GM18907 (cell line): ENCODE results near the gene ZNF789.
"Not testable (repeated sequence)": the region's sequence is repeated elsewhere in the genome, so short reads cannot be mapped to it uniquely, and the experiment has no call there.

ENCODE experiments used
- ATAC-seq: cut with Tn5 transposase; IDR thresholded peaks from one replicate; pipeline ENCODE4 v1.9.1; 2021; ENCODE audit warnings: mild to moderate bottlenecking, moderate library complexity; ENCODE audit not compliant: unreplicated experiment

Gene ZNF789

GRCh38 chr7:99501236-99501635 lies 28.5 kb downstream of the ZNF789 start:
- not testable (repeated sequence) for ATAC-seq

DNA sequence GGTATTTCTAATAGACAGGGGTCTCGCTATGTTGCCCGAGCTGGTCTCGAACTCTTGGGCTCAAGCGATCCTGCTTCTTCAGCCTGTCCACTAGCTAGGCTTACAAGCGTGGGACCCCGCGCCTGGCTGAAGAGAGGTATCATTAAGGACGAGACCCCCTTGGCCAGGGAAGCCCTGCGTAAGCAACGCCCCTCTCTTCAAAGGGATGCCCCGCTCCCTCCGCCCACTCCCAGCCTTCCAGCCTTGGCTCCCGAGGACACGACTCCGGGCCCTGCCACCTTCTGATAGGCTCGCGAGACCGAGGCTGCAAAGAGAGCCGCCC lies 31.6 kb downstream of the ZNF789 start:
- ATAC-seq = no peak

DNA sequence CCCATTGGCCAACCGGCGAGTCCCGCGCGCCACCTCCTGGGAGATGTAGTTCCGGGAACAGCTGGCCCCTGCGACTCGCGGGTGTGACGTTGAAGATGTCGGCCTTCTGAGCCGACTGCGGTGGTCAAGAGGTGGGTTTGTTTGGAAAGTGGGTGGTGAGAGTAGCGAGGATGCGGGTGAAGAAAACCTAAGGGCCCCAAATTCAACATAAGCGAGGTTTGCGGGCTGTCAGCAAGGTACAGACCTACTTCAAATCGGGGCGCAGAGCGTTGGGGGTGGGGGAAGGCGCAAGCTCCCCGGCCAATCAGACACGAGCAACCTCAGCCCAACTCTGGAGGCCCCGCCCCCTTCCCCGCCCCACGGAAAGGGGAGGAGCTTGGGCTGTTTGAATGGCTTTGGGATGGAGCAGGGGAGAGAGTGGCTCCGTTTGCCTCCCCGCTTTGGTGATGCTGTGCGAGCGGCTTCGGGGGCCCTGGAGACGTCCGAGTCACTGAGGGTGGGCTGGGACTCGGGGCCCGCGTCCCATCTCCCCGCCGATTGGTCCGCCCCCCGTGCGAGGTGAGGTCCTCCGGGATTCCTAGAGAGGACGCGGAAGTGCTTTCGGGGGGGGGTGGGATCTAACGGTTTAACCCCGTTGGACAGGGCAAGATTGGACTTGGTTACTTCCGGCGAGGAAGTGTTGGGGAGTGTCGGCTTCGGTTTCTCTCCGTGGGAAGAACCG lies 32.1 kb downstream of the ZNF789 start, which contains the start of gene ZKSCAN5:
Gene ZKSCAN5 (plus strand): TSS at position 60 of the 721 bp plus-strand sequence. CDS start 1,383 bp downstream, outside the sequence.
- ATAC-seq = peak; percentile 84

- no peak for ATAC-seq
These were observed 32.6 kb downstream of the ZNF789 start for GRCh38 chr7:99505324-99505662.

DNA sequence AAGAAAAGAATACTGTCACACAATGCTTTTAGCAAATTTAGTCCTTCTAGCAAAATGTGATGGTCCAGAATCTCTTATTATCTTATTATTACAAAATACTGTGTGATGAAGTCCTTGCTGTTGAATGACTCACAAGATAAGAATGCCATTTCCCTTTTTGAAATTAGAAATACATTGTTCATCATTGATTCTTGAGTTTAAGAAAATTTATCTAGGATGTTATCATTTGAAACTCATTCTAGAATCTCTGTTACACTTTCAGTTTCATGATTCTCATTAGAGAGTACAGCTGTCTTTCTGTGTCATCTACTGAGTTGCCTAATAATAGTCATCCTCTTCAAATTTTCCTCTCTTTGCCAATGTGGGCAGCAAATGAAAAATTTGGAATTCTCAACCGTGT lies 41.4 kb downstream of the ZNF789 start:
- no peak for ATAC-seq

GRCh38 chr7:99521399-99521798 lies 48.7 kb downstream of the ZNF789 start:
- ATAC-seq = no peak

DNA sequence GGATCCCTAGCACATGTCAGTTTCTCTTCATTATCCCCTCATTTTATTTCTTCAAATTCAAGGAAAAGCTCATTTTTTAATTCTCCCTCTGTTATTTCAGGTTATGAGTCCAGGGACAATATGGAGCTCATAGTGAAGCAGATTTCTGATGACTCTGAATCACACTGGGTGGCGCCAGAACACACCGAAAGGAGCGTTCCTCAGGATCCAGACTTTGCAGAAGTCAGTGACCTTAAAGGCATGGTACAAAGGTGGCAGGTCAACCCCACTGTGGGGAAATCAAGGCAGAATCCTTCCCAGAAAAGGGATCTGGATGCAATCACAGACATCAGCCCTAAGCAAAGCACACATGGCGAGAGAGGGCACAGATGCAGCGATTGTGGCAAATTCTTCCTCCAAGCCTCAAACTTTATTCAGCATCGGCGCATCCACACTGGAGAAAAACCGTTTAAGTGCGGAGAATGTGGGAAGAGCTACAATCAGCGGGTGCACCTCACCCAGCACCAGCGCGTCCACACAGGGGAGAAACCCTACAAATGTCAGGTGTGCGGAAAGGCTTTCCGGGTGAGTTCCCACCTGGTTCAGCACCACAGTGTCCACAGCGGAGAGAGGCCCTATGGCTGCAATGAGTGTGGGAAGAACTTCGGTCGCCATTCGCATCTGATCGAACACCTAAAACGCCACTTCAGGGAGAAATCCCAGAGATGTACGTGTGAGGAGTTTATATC lies 53.2 kb downstream of the ZNF789 start:
- ATAC-seq = no peak

DNA sequence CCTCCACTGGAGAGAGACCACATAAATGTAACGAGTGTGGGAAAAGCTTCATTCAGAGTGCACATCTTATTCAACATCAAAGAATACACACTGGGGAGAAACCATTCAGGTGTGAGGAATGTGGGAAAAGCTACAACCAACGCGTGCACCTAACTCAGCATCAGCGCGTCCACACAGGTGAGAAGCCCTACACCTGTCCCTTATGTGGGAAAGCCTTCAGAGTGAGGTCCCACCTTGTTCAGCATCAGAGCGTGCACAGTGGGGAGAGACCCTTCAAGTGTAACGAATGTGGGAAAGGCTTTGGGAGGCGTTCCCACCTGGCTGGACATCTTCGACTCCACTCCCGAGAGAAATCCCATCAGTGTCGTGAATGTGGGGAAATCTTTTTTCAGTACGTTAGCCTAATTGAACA lies 58.7 kb downstream of the ZNF789 start:
- no peak for ATAC-seq

DNA sequence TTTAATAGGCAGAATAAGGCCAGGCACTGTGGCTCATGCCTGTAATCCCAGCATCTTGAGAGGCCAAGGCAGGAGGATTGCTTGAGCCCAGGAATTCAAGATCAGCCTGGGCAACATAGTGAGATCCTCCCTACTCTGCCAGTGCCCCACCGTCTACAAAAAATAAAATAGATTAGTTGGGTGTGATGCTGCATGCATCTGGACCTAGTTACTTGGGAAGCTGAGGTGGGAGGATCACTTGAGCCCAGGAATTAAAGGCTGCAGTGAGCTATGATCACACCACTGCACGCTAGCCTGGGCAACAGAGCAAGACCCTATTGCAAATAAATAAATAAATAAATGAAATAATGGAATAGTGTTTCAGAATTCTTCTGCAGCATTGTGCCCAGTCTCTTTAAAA lies 63.0 kb downstream of the ZNF789 start:
- ATAC-seq = no peak
